LNCAP (cell line): ENCODE data around the gene CKLF.

ENCODE experiments used
- CTCF ChIP-seq: fragments of 450-650 bp; IDR thresholded peaks from 2 replicates; pipeline ENCODE4 v1.5.1; 2017; ENCODE audit warnings: mild to moderate bottlenecking

The CKLF gene

GRCh38 chr16:66563574-66564334, 11.4 kb downstream of the CKLF start:
- TF ChIP-seq CTCF, result no peak

- TF ChIP-seq CTCF, result no peak
Observed at GRCh38 chr16:66566051-66566901, 13.9 kb downstream of the CKLF start, which contains the start of gene CMTM1. CMTM1 (plus strand) TSS chr16:66566439; CDS start chr16:66566514, 75 bp downstream.

GRCh38 chr16:66568355-66568754, 16.0 kb downstream of the CKLF start:
- TF ChIP-seq CTCF, result no peak

- no peak for TF ChIP-seq CTCF
Observed at GRCh38 chr16:66569131-66569530, 16.8 kb downstream of the CKLF start.

GRCh38 chr16:66569827-66570405, 17.5 kb downstream of the CKLF start:
- TF ChIP-seq CTCF, result no peak

- TF ChIP-seq CTCF, result no peak
Observed at GRCh38 chr16:66572356-66572755, 20.0 kb downstream of the CKLF start.

GRCh38 chr16:66574081-66574480, 21.7 kb downstream of the CKLF start:
- no peak for TF ChIP-seq CTCF
